Endothelial cell of umbilical vein (primary cell): Measurements from ENCODE around the gene DPY19L3.

Experiments used
- JUN ChIP-seq: IDR thresholded peaks from 2 replicates; pipeline ENCODE4 v1.6.1; 2011; ENCODE audit warnings: borderline replicate concordance, low read depth; ENCODE audit not compliant: insufficient read length, insufficient read depth
- POLR2A ChIP-seq: IDR thresholded peaks from 2 replicates; pipeline ENCODE4 v1.6.1; 2012; ENCODE audit warnings: low read depth, mild to moderate bottlenecking, control low read depth, low read length
- POLR2AphosphoS5 ChIP-seq: IDR thresholded peaks from 2 replicates; pipeline ENCODE4 v1.6.1; 2012; ENCODE audit warnings: low read depth, mild to moderate bottlenecking, control low read depth, low read length, moderate library complexity; ENCODE audit not compliant: insufficient read depth
- TF ChIP-seq, protein P1 (sequence below), 2 donors: IDR thresholded peaks; 1 replicate in 1 of 2; 2 replicates in 1 of 2; pipeline ENCODE4 v1.5.1; 2011; ENCODE audit warnings: low read length in 2 of 2, mild to moderate bottlenecking in 2 of 2, moderate library complexity in 2 of 2, control low read depth in 1 of 2, inconsistent platforms in 1 of 2, low read depth in 1 of 2; ENCODE audit not compliant: insufficient read depth in 1 of 2; ENCODE audit errors: extremely low read depth in 1 of 2

GRCh38 chr19:32483574-32483973 is 78.0 kb downstream of the DPY19L3 start:
- TF ChIP-seq, protein P1, sequence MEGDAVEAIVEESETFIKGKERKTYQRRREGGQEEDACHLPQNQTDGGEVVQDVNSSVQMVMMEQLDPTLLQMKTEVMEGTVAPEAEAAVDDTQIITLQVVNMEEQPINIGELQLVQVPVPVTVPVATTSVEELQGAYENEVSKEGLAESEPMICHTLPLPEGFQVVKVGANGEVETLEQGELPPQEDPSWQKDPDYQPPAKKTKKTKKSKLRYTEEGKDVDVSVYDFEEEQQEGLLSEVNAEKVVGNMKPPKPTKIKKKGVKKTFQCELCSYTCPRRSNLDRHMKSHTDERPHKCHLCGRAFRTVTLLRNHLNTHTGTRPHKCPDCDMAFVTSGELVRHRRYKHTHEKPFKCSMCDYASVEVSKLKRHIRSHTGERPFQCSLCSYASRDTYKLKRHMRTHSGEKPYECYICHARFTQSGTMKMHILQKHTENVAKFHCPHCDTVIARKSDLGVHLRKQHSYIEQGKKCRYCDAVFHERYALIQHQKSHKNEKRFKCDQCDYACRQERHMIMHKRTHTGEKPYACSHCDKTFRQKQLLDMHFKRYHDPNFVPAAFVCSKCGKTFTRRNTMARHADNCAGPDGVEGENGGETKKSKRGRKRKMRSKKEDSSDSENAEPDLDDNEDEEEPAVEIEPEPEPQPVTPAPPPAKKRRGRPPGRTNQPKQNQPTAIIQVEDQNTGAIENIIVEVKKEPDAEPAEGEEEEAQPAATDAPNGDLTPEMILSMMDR (IDR thresholded peaks at IDR 0.05; ENCODE audit: extremely low read depth in 1 of 2, insufficient read depth in 1 of 2, low read depth in 1 of 2, low read length in 2 of 2), result no peak
- TF ChIP-seq POLR2AphosphoS5 (no peak), POLR2A (no peak), JUN (no peak)
